GM12801 (cell line): ENCODE measurements around the gene GXYLT2.

ENCODE experiments used
- TF ChIP-seq, protein P1 (sequence below): IDR thresholded peaks from one replicate; pipeline ENCODE4 v1.5.1; 2011; ENCODE audit warnings: control low read depth; ENCODE audit not compliant: insufficient read length; ENCODE audit errors: extremely low read depth

Gene GXYLT2

GRCh38 chr3:72916250-72916649 is 28.4 kb downstream of the GXYLT2 start:
- TF ChIP-seq, protein P1, sequence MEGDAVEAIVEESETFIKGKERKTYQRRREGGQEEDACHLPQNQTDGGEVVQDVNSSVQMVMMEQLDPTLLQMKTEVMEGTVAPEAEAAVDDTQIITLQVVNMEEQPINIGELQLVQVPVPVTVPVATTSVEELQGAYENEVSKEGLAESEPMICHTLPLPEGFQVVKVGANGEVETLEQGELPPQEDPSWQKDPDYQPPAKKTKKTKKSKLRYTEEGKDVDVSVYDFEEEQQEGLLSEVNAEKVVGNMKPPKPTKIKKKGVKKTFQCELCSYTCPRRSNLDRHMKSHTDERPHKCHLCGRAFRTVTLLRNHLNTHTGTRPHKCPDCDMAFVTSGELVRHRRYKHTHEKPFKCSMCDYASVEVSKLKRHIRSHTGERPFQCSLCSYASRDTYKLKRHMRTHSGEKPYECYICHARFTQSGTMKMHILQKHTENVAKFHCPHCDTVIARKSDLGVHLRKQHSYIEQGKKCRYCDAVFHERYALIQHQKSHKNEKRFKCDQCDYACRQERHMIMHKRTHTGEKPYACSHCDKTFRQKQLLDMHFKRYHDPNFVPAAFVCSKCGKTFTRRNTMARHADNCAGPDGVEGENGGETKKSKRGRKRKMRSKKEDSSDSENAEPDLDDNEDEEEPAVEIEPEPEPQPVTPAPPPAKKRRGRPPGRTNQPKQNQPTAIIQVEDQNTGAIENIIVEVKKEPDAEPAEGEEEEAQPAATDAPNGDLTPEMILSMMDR = no peak

- TF ChIP-seq, protein P1 = no peak
Observed at GRCh38 chr3:72919520-72919919, 31.7 kb downstream of the GXYLT2 start.

GRCh38 chr3:72924055-72924454 is 36.2 kb downstream of the GXYLT2 start:
- TF ChIP-seq, protein P1 = no peak

- TF ChIP-seq, protein P1 = no peak
Observed at GRCh38 chr3:72930754-72931153, 42.9 kb downstream of the GXYLT2 start.

DNA sequence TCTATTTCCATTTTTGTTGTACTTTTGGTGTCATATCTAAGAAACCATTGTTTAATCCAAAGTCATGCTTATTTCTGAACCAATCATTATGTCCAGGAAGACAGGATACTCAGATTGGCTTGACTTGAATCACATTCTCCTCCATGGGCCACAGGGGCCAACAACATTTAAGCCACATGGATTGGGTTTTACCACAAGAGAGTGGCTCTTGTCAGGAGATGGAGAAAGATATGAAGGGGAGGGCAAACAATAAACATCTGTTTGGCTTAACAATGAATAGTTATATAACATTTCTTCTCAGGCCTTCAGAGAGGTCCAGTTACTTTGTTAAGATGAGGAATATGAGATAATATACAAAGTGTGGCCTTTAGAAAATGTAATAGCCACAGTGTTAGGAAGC is 44.6 kb downstream of the GXYLT2 start:
- TF ChIP-seq, protein P1 = no peak

DNA sequence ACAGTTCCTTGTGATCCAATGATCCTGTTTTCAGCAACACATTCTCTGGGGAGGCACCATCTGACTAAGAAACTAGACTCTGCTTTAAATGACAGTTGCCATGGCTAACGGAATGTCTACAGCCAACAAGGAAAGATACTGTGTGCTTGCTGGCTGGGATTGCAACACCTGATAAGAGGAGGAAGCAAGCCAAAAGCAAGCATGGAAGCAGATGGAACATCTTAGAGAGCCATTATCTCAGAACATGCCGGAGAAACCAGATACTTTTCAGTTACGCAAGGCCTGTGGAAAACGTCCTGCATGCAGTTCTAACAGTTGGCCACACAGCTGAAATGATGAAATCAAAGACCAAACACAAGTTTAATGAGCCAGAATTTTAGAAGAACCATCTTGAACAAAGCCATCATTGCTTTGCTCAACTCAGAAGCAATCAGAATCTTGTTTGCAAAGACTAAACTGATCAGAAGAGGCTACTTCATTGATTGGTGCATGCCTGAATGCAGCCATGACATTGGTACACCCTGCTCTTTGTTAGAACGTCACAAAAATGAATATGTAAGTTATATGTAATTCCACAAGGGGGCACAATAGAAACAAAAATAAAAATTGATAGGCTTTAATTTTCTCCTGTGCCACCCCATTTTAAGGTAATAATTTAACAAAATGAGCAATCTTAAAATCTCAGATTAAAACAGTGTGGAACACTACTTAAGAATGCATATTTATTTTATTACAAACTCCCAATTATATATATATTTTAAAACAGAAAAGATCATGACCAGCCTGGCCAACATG is 50.8 kb downstream of the GXYLT2 start:
- TF ChIP-seq, protein P1 = no peak

- TF ChIP-seq, protein P1 = no peak
Observed at GRCh38 chr3:72941245-72941644, 53.4 kb downstream of the GXYLT2 start.
